ENCODE results near the gene TOM1. TPM values are rescaled to one million over a fixed set of nuclear protein-coding genes. Genes with fewer than 3 reads are reported as not detected.

The TOM1 gene
- total RNA-seq, 1 donor from 2014 or later = 47.9 TPM

GRCh38 chr22:35324762-35325161, 25.1 kb downstream of the TOM1 start:
- Mint-ChIP-seq H3K27me3 (ENCODE audit: low read depth) (no peaks in the 10 kb centered on the region), H3K36me3 (ENCODE audit: low read depth) (peaks cover 40% of the 10 kb centered on the region), H3K9me3 (ENCODE audit: low read depth) (no peaks in the 10 kb centered on the region), H3K27ac (ENCODE audit: unreplicated experiment) (no peak overlapping the region), H3K4me1 (ENCODE audit: low read depth) (no peaks in the 10 kb centered on the region), H3K4me3 (ENCODE audit: unreplicated experiment) (no peak overlapping the region)
- no peak for DNase-seq (ENCODE audit: low spot score)
- TF ChIP-seq, protein P1, sequence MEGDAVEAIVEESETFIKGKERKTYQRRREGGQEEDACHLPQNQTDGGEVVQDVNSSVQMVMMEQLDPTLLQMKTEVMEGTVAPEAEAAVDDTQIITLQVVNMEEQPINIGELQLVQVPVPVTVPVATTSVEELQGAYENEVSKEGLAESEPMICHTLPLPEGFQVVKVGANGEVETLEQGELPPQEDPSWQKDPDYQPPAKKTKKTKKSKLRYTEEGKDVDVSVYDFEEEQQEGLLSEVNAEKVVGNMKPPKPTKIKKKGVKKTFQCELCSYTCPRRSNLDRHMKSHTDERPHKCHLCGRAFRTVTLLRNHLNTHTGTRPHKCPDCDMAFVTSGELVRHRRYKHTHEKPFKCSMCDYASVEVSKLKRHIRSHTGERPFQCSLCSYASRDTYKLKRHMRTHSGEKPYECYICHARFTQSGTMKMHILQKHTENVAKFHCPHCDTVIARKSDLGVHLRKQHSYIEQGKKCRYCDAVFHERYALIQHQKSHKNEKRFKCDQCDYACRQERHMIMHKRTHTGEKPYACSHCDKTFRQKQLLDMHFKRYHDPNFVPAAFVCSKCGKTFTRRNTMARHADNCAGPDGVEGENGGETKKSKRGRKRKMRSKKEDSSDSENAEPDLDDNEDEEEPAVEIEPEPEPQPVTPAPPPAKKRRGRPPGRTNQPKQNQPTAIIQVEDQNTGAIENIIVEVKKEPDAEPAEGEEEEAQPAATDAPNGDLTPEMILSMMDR (IDR thresholded peaks at IDR 0.05) = no peak

GRCh38 chr22:35325209-35325608, 25.5 kb downstream of the TOM1 start:
- Mint-ChIP-seq H3K27ac (ENCODE audit: unreplicated experiment) (no peak overlapping the region), H3K9me3 (ENCODE audit: low read depth) (no peaks in the 10 kb centered on the region), H3K27me3 (ENCODE audit: low read depth) (no peaks in the 10 kb centered on the region), H3K4me3 (ENCODE audit: unreplicated experiment) (no peak overlapping the region), H3K4me1 (ENCODE audit: low read depth) (no peaks in the 10 kb centered on the region), H3K36me3 (ENCODE audit: low read depth) (peaks cover 41% of the 10 kb centered on the region)
- DNase-seq (ENCODE audit: low spot score) = no peak
- TF ChIP-seq, protein P1 (IDR thresholded peaks at IDR 0.05) = no peak

GRCh38 chr22:35326854-35327562, 27.3 kb downstream of the TOM1 start:
- Mint-ChIP-seq H3K4me3 (ENCODE audit: unreplicated experiment) (no peak overlapping the region), H3K27ac (ENCODE audit: unreplicated experiment) (no peak overlapping the region), H3K9me3 (ENCODE audit: low read depth) (no peaks in the 10 kb centered on the region), H3K36me3 (ENCODE audit: low read depth) (peaks cover 46% of the 10 kb centered on the region), H3K4me1 (ENCODE audit: low read depth) (no peaks in the 10 kb centered on the region), H3K27me3 (ENCODE audit: low read depth) (no peaks in the 10 kb centered on the region)
- no peak for DNase-seq (ENCODE audit: low spot score)
- TF ChIP-seq, protein P1 (IDR thresholded peaks at IDR 0.05) = no peak

GRCh38 chr22:35327690-35328471, 28.2 kb downstream of the TOM1 start:
- peaks cover 47% of the 10 kb centered on the region for H3K36me3 Mint-ChIP-seq (ENCODE audit: low read depth)
- TF ChIP-seq, protein P1 (IDR thresholded peaks at IDR 0.05) = no peak
- no peak overlapping the region for H3K27ac Mint-ChIP-seq (ENCODE audit: unreplicated experiment)
- H3K4me1 Mint-ChIP-seq (ENCODE audit: low read depth) = no peaks in the 10 kb centered on the region
- H3K4me3 Mint-ChIP-seq (ENCODE audit: unreplicated experiment) = no peak overlapping the region
- no peaks in the 10 kb centered on the region for H3K27me3 Mint-ChIP-seq (ENCODE audit: low read depth)
- no peak for DNase-seq (ENCODE audit: low spot score)
- no peaks in the 10 kb centered on the region for H3K9me3 Mint-ChIP-seq (ENCODE audit: low read depth)

DNA sequence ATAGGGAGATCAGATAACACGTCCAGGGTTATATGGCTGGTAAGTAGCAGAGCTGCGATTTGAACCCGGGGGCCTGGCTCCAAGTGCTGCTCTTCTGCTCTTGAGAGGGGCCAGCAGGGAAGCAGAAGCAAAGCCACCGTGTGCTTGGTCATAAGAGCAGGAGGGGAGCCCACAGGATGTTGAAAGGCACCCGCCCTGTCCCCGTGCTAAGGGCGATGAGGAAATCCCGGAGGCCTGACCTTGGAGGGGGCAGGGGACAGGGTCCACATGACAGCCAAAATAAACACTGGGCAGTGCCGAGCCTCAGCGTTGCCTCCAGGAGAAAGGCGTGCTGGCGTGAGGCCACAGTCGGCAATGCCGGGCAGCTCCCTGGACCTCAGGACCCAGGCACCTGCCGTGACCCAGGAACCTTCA, 28.8 kb downstream of the TOM1 start:
- no peak for DNase-seq (ENCODE audit: low spot score)
- H3K4me1 Mint-ChIP-seq (ENCODE audit: low read depth) = no peaks in the 10 kb centered on the region
- H3K9me3 Mint-ChIP-seq (ENCODE audit: low read depth) = no peaks in the 10 kb centered on the region
- no peak overlapping the region for H3K27ac Mint-ChIP-seq (ENCODE audit: unreplicated experiment)
- peaks cover 43% of the 10 kb centered on the region for H3K36me3 Mint-ChIP-seq (ENCODE audit: low read depth)
- TF ChIP-seq, protein P1 (IDR thresholded peaks at IDR 0.05) = no peak
- H3K4me3 Mint-ChIP-seq (ENCODE audit: unreplicated experiment) = no peak overlapping the region
- no peaks in the 10 kb centered on the region for H3K27me3 Mint-ChIP-seq (ENCODE audit: low read depth)

All from chondrocyte (in vitro differentiated cells).